ENCODE data around the gene GON4L. TPM values are rescaled to one million over a fixed set of nuclear protein-coding genes. Genes with fewer than 3 reads are reported as not detected.
"Not testable (repeated sequence)": the region's sequence is repeated elsewhere in the genome, so short reads cannot be mapped to it uniquely, and the experiment has no call there.

The GON4L gene
- total RNA-seq, 1 donor: 26.4 TPM

DNA sequence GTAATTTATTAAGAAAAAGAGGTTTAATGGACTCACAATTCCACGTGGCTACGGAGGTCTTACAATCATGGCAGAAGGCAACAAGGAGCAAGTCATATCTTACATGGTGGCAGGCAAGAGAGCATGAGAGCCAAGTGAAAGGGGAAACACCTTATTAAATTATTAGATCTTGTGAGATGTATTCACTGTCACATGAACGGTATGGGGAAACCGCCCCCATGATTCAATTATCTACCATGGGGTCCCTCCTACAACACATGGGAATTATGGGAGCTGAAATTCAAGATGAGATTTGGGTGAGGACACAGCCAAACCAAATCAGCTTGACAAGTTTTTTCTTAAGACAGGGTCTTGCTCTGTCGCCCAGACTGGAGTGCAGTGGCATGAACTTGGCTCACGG lies 153.8 kb downstream of the GON4L start:
- DNase-seq (ENCODE audit: low read depth in 2 of 3, low spot score in 2 of 3): no peak

DNA sequence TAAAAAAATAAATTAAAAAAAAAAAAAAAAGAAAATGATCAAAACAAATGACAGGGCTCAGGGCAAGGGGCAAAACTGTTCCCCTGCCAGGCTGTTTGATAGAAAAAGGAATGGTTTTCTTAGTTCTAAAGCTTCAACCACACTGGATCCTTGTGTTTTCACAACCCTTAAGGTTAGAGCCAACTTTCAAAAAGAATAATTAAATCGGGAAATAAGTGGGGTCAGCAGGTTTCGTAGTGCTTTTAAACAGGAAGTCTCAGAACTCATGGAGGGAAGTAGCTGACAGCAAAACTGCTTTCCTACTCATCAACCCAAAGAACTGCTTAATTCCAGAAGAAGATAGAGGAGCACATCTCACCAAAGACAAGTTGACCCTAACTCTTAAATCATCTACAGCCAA lies 155.3 kb downstream of the GON4L start:
- not testable (repeated sequence) for DNase-seq (ENCODE audit: low read depth in 2 of 3, low spot score in 2 of 3)

Small RNAs within 50 kb of the gene (small RNA-seq; reads per million reads assigned to genes)
- gene RF00015: not detected

Other genes with a start within 250 kb of the GON4L start
- 44.2 TPM for gene MSTO1, start 247.0 kb downstream of the GON4L start, total RNA-seq
- gene YY1AP1, start 168.4 kb downstream of the GON4L start, total RNA-seq: 73.5 TPM
- gene DAP3, start 168.1 kb downstream of the GON4L start, total RNA-seq: 51.4 TPM
- gene SYT11, start 2.4 kb upstream of the GON4L start, total RNA-seq: 27.2 TPM
- gene RIT1, start 54.1 kb upstream of the GON4L start, total RNA-seq: 45.8 TPM
- gene KHDC4, start 77.2 kb upstream of the GON4L start, total RNA-seq: 45.2 TPM
- gene RXFP4, start 84.4 kb upstream of the GON4L start, total RNA-seq: not detected
- gene ARHGEF2, start 121.3 kb upstream of the GON4L start, total RNA-seq: 291 TPM
- gene SSR2, start 163.7 kb upstream of the GON4L start, total RNA-seq: 713 TPM
- 17.5 TPM for gene UBQLN4, start 196.6 kb upstream of the GON4L start, total RNA-seq
- 68.1 TPM for gene LAMTOR2, start 197.6 kb upstream of the GON4L start, total RNA-seq
- gene RAB25, start 203.9 kb upstream of the GON4L start, total RNA-seq: under 0.01 TPM
- 3.2 TPM for gene MEX3A, start 225.3 kb upstream of the GON4L start, total RNA-seq

All from hematopoietic multipotent progenitor cell (in vitro differentiated cells).